IMR-90 (cell line): Measurements from ENCODE around the gene PTPRU. TPM values are rescaled to one million over a fixed set of nuclear protein-coding genes. Genes with fewer than 3 reads are reported as not detected.

Source experiments
- ATAC-seq: fragments of 200-7000 bp; cut with Tn5 transposase; 2 replicates; pipeline ENCODE4 v1.9.1; 2020; ENCODE audit warnings: low read depth, mild to moderate bottlenecking, moderate library complexity
- BruUV-seq: library from RNA; stranded (reverse); fragments of 400-500 nt; replicated peaks from 2 replicates; lab custom pipeline; 2021; lab: Mats Ljungman, UMichigan
- CTCF ChIA-PET: fragments of 300-600 bp; formaldehyde crosslinking; extraction: SDS; loops from one replicate; lab custom pipeline; 2021; ENCODE audit warnings: antibody characterized with exemption; lab: Yijun Ruan, JAX
- POLR2A ChIA-PET: fragments of 300-600 bp; sonication (Branson Sonifier 250); formaldehyde crosslinking; loops from one replicate; lab custom pipeline; 2022; ENCODE audit warnings: antibody characterized with exemption; ENCODE audit not compliant: unreplicated experiment; lab: Charles Lee
- DNase-seq: peaks from one replicate; pipeline ENCODE4 v3.0.0; 2013
- H2AFZ ChIP-seq: replicated peaks from 2 replicates; pipeline ENCODE3; 2013; ENCODE audit warnings: low read length, mild to moderate bottlenecking; ENCODE audit not compliant: poor library complexity
- H2AK5ac ChIP-seq: 2 replicates; pipeline ENCODE4 v1.6.1; 2013; ENCODE audit warnings: low read depth, low read length, inconsistent platforms
- H2AK9ac ChIP-seq: replicated peaks from 2 replicates; pipeline ENCODE3; 2013; ENCODE audit warnings: mild to moderate bottlenecking, low read depth, low read length, moderate library complexity; ENCODE audit not compliant: poor library complexity
- H2BK120ac ChIP-seq: 2 replicates; pipeline ENCODE4 v1.6.1; 2013; ENCODE audit warnings: low read depth, low read length, inconsistent platforms
- H2BK15ac ChIP-seq: 3 replicates; pipeline ENCODE4 v1.6.1; 2013; ENCODE audit warnings: low read depth, low read length, inconsistent platforms
- H2BK20ac ChIP-seq: 2 replicates; pipeline ENCODE4 v1.6.1; 2013; ENCODE audit warnings: low read depth, mild to moderate bottlenecking, inconsistent platforms, low read length, moderate library complexity
- H2BK5ac ChIP-seq: 2 replicates; pipeline ENCODE4 v1.6.1; 2013; ENCODE audit warnings: mild to moderate bottlenecking, low read depth, low read length, inconsistent platforms; ENCODE audit not compliant: poor library complexity, severe bottlenecking
- H3K14ac ChIP-seq: replicated peaks from 2 replicates; pipeline ENCODE4 v1.6.1; 2013; ENCODE audit warnings: low read depth, low read length, inconsistent platforms
- H3K18ac ChIP-seq: 2 replicates; pipeline ENCODE4 v1.6.1; 2013; ENCODE audit warnings: low read depth, low read length, control low read depth
- H3K23ac ChIP-seq: 2 replicates; pipeline ENCODE4 v1.6.1; 2013; ENCODE audit warnings: low read depth, low read length, inconsistent platforms
- H3K27ac ChIP-seq: 2 replicates; pipeline ENCODE4 v1.5.1; 2013; ENCODE audit warnings: mild to moderate bottlenecking, control low read depth, low read length; ENCODE audit not compliant: insufficient read depth
- H3K27me3 ChIP-seq: 2 replicates; pipeline ENCODE4 v1.6.1; 2013; ENCODE audit warnings: low read length; ENCODE audit not compliant: control insufficient read depth, insufficient read depth
- H3K36me3 ChIP-seq: 2 replicates; pipeline ENCODE4 v1.6.1; 2013; ENCODE audit warnings: low read length, mixed read lengths; ENCODE audit not compliant: control insufficient read depth, insufficient read depth
- H3K4ac ChIP-seq: 2 replicates; pipeline ENCODE4 v1.6.1; 2013; ENCODE audit warnings: low read depth, low read length, inconsistent platforms
- H3K4me1 ChIP-seq: 2 replicates; pipeline ENCODE4 v1.6.1; 2013; ENCODE audit warnings: low read length, mixed read lengths; ENCODE audit not compliant: control insufficient read depth, insufficient read depth
- H3K4me2 ChIP-seq: 2 replicates; pipeline ENCODE4 v1.6.1; 2013; ENCODE audit warnings: low read depth, mild to moderate bottlenecking, control low read depth, low read length, moderate library complexity
- H3K4me3 ChIP-seq: 2 replicates; pipeline ENCODE4 v1.5.1; 2013; ENCODE audit warnings: low read depth, mild to moderate bottlenecking, control low read depth, low read length, moderate library complexity; ENCODE audit not compliant: insufficient read depth
- H3K56ac ChIP-seq: 2 replicates; pipeline ENCODE4 v1.6.1; 2013; ENCODE audit warnings: low read length, inconsistent platforms; ENCODE audit not compliant: insufficient read depth; ENCODE audit errors: extremely low read depth
- H3K79me1 ChIP-seq, 2 experiments: 2 replicates each; pipeline ENCODE4 v1.6.1; 2013; ENCODE audit warnings: low read length in 2 of 2, inconsistent platforms in 1 of 2, low read depth in 1 of 2
- H3K9ac ChIP-seq: 2 replicates; pipeline ENCODE4 v1.6.1; 2013; ENCODE audit warnings: low read depth, low read length, control low read depth
- H3K9me1 ChIP-seq: 2 replicates; pipeline ENCODE4 v1.6.1; 2013; ENCODE audit warnings: low read length, inconsistent platforms; ENCODE audit not compliant: insufficient read depth
- H3K9me3 ChIP-seq: 2 replicates; pipeline ENCODE4 v1.6.1; 2013; ENCODE audit warnings: low read length; ENCODE audit not compliant: control insufficient read depth, insufficient read depth
- H4K20me1 ChIP-seq: 2 replicates; pipeline ENCODE4 v1.6.1; 2013; ENCODE audit warnings: low read length, inconsistent platforms; ENCODE audit not compliant: insufficient read depth
- H4K5ac ChIP-seq: 2 replicates; pipeline ENCODE4 v1.6.1; 2013; ENCODE audit warnings: mild to moderate bottlenecking, low read depth, low read length, control low read depth
- H4K8ac ChIP-seq, 2 experiments: 2 replicates each; pipeline ENCODE4 v1.6.1; 2013; ENCODE audit warnings: low read depth in 2 of 2, low read length in 2 of 2, control low read depth in 1 of 2, inconsistent platforms in 1 of 2
- H4K91ac ChIP-seq: 2 replicates; pipeline ENCODE4 v1.6.1; 2013; ENCODE audit warnings: low read depth, low read length, inconsistent platforms; ENCODE audit not compliant: insufficient read depth
- BHLHE40 ChIP-seq: fragments of 150-350 bp; IDR thresholded peaks from 2 replicates; pipeline ENCODE4 v1.6.1; 2016; ENCODE audit warnings: mild to moderate bottlenecking, low read depth, low read length
- CEBPB ChIP-seq: IDR thresholded peaks from 2 replicates; pipeline ENCODE4 v1.6.1; 2012; ENCODE audit warnings: low read depth, low read length, improper control_type of control experiment
- CTCF ChIP-seq: conservative IDR thresholded peaks from 2 replicates; pipeline ENCODE4 v1.5.1; 2012; ENCODE audit warnings: mild to moderate bottlenecking, low read depth, low read length, improper control_type of control experiment
- ELK1 ChIP-seq: fragments of 150-350 bp; IDR thresholded peaks from 2 replicates; pipeline ENCODE4 v1.6.1; 2016; ENCODE audit warnings: low read depth, mild to moderate bottlenecking, low read length, moderate library complexity, borderline replicate concordance
- FOS ChIP-seq: fragments of 150-350 bp; IDR thresholded peaks from 2 replicates; pipeline ENCODE4 v1.6.1; 2016; ENCODE audit warnings: low read depth, low read length
- MAFK ChIP-seq: IDR thresholded peaks from 2 replicates; pipeline ENCODE4 v1.6.1; 2012; ENCODE audit warnings: low read depth, low read length, improper control_type of control experiment
- NFE2L2 ChIP-seq: fragments of 150-350 bp; IDR thresholded peaks from 2 replicates; pipeline ENCODE4 v1.6.1; 2016; ENCODE audit warnings: low read depth, mild to moderate bottlenecking, low read length
- POLR2A ChIP-seq: IDR thresholded peaks from 2 replicates; pipeline ENCODE4 v1.6.1; 2012; ENCODE audit warnings: mild to moderate bottlenecking, low read depth, low read length
- RAD21 ChIP-seq: IDR thresholded peaks from 2 replicates; pipeline ENCODE4 v1.6.1; 2012; ENCODE audit warnings: low read length, improper control_type of control experiment
- RCOR1 ChIP-seq: IDR thresholded peaks from 2 replicates; pipeline ENCODE4 v1.6.1; 2012; ENCODE audit warnings: mild to moderate bottlenecking, low read length, improper control_type of control experiment; ENCODE audit not compliant: insufficient replicate concordance
- SMC3 ChIP-seq: fragments of 150-350 bp; IDR thresholded peaks from 2 replicates; pipeline ENCODE4 v1.6.1; 2016; ENCODE audit warnings: low read depth, mild to moderate bottlenecking, antibody characterized with exemption, low read length, moderate library complexity
- USF2 ChIP-seq: fragments of 150-350 bp; IDR thresholded peaks from 2 replicates; pipeline ENCODE4 v1.6.1; 2017; ENCODE audit warnings: mild to moderate bottlenecking, antibody characterized with exemption, low read length, low read depth
- WGBS, 2 experiments: methylation state at CpG; one replicate each; pipeline versions ENCODE4 v1.1.5 to v1.1.7; 2013; ENCODE audit warnings: missing lambda C conversion rate in 2 of 2; ENCODE audit not compliant: insufficient read length in 1 of 2; ENCODE audit errors: extremely low coverage in 2 of 2; 5-methylcytosine and 5-hydroxymethylcytosine counted together
- dilution Hi-C: fragments of 300-500 bp; cut with HindIII; formaldehyde crosslinking; loops from one replicate; pipeline ENCODE4 v1.14.3; 2018; ENCODE audit warnings: low sequenced_read_pairs; ENCODE audit not compliant: unreplicated experiment
- in situ Hi-C: fragments of 300-500 bp; cut with MboI; formaldehyde crosslinking; loops from 3 replicates; pipeline ENCODE4 v1.14.3; 2019; ENCODE audit warnings: low sequenced_read_pairs, inconsistent platforms, mixed read lengths
- intact Hi-C: fragments of 100-400 bp; cut with micrococcal nuclease; formaldehyde crosslinking; loops from 2 replicates; pipeline ENCODE4 v1.10.0; 2022
- polyA plus RNA-seq, 3 experiments: library from polyadenylated mRNA; depleted of rRNA; stranded (reverse); fragments of >200 nt; gene quantifications; 2 replicates each; pipeline ENCODE4 v1.2.3, GENCODE V29; 2012; ENCODE audit warnings: low replicate concordance in 1 of 3
- total RNA-seq: library from RNA; depleted of rRNA; stranded (reverse); fragments of >200 nt; gene quantifications from 2 replicates; pipeline ENCODE4 v1.2.3, GENCODE V29; 2012

The PTPRU gene
- total and polyA plus RNA-seq, 2 of the 4 experiments (the other 2 are of a cell fraction) = 7.0 to 10.7 TPM

GRCh38 chr1:29310616-29311180 lies 74.4 kb downstream of the PTPRU start:
- Histone ChIP-seq H3K27me3 (no peaks in the 10 kb centered on the region), H2AK9ac (no peak overlapping the region), H3K4me1 (no peaks in the 10 kb centered on the region), H3K4me3 (no peak overlapping the region), H3K27ac (no peak overlapping the region), H2AK5ac (no peak overlapping the region), H3K4ac (no peak overlapping the region), H3K36me3 (peaks cover 7% of the 10 kb centered on the region), H4K5ac (no peak overlapping the region), H3K9me3 (no peaks in the 10 kb centered on the region), H3K23ac (no peak overlapping the region), H2BK120ac (no peak overlapping the region), H3K18ac (no peak overlapping the region), H4K8ac (no peak overlapping the region), H3K14ac (no peak overlapping the region), H3K9ac (no peak overlapping the region), H3K56ac (no peak overlapping the region), H3K9me1 (no peaks in the 10 kb centered on the region), H2BK20ac (no peak overlapping the region), H3K79me1 (no peaks in the 10 kb centered on the region), H2BK5ac (no peak overlapping the region), H2AFZ (no peak overlapping the region), H2BK15ac (no peak overlapping the region), H4K91ac (no peak overlapping the region), H3K4me2 (no peak overlapping the region), H4K20me1 (no peaks in the 10 kb centered on the region)
- no TSS peak for BruUV-seq
- dilution Hi-C loops = no loop called here
- ChIA-PET CTCF (no interaction called here), POLR2A (no interaction called here)
- DNase-seq (no peak), ATAC-seq (no peak)
- in situ Hi-C loops = no loop called here
- intact Hi-C loops = no loop called here
- TF ChIP-seq RAD21 (no peak), ELK1 (no peak), POLR2A (no peak), SMC3 (no peak), BHLHE40 (no peak), MAFK (no peak), USF2 (no peak), RCOR1 (no peak), CEBPB (no peak), FOS (no peak), NFE2L2 (no peak), CTCF (no peak)
- WGBS, 2 experiments = 85% methylated on average over 3 of the region's 9 CpGs; no CpG with 5 or more reads in 1 of the 2 experiments
